K562 (cell line): ENCODE results near the gene PIGQ.
A peak's percentile ranks its signal among the peaks of the same experiment; 100 is the strongest.

Source experiments
- CTCF ChIP-seq, 3 experiments: IDR thresholded peaks in 2 of 3; conservative IDR thresholded peaks in 1 of 3; 2 replicates each; pipeline ENCODE4 v1.5.1; 2011 to 2012; ENCODE audit warnings: low read length in 3 of 3, mild to moderate bottlenecking in 3 of 3, control low read depth in 2 of 3, improper control_type of control experiment in 1 of 3, inconsistent platforms in 1 of 3, low read depth in 1 of 3, mixed read lengths in 1 of 3, moderate library complexity in 1 of 3; ENCODE audit not compliant: insufficient read depth in 2 of 3
- ZFP1 ChIP-seq: fragments of 450-650 bp; formaldehyde crosslinking; IDR thresholded peaks from 2 replicates; pipeline ENCODE4 v1.4.0; 2020; ENCODE audit warnings: mild to moderate bottlenecking, mixed read lengths

- TF ChIP-seq CTCF (IDR thresholded peaks at IDR 0.05 in 2 of 3, conservative IDR thresholded peaks at IDR 0.05 in 1 of 3; ENCODE audit: insufficient read depth in 2 of 3, low read depth in 1 of 3, low read length in 3 of 3) (peak; percentile 57 to 65 (median 62)), ZFP1 (no peak)
Observed at GRCh38 chr16:546909-547770, 22.6 kb upstream of the PIGQ start.
